Ishikawa (cell line): Measurements from ENCODE around the gene MUS81.

Experiments used
- CEBPB ChIP-seq: IDR thresholded peaks from 2 replicates; pipeline ENCODE4 v1.6.1; 2012
- CREB1 ChIP-seq: IDR thresholded peaks from 2 replicates; pipeline ENCODE4 v1.6.1; 2012; ENCODE audit warnings: low read depth
- EGR1 ChIP-seq: IDR thresholded peaks from 2 replicates; pipeline ENCODE4 v1.6.1; 2012
- EP300 ChIP-seq: IDR thresholded peaks from 2 replicates; pipeline ENCODE4 v1.6.1; 2012; ENCODE audit warnings: borderline replicate concordance
- FOXM1 ChIP-seq: IDR thresholded peaks from 2 replicates; pipeline ENCODE4 v1.6.1; 2012; ENCODE audit warnings: low read depth, borderline replicate concordance
- NFIC ChIP-seq: IDR thresholded peaks from 2 replicates; pipeline ENCODE4 v1.6.1; 2012
- RAD21 ChIP-seq: IDR thresholded peaks from 2 replicates; pipeline ENCODE4 v1.6.1; 2012; ENCODE audit warnings: low read depth
- REST ChIP-seq: IDR thresholded peaks from 2 replicates; pipeline ENCODE4 v1.6.1; 2012; ENCODE audit warnings: low read depth, mild to moderate bottlenecking
- TAF1 ChIP-seq: IDR thresholded peaks from 2 replicates; pipeline ENCODE4 v1.6.1; 2012; ENCODE audit warnings: low read depth, mild to moderate bottlenecking
- TCF12 ChIP-seq: IDR thresholded peaks from 2 replicates; pipeline ENCODE4 v1.6.1; 2012; ENCODE audit warnings: low read depth
- TEAD4 ChIP-seq: IDR thresholded peaks from 2 replicates; pipeline ENCODE4 v1.6.1; 2012
- YY1 ChIP-seq: IDR thresholded peaks from 2 replicates; pipeline ENCODE4 v1.6.1; 2012; ENCODE audit warnings: low read depth
- ZBTB7A ChIP-seq: IDR thresholded peaks from 2 replicates; pipeline ENCODE4 v1.6.1; 2012; ENCODE audit warnings: low read depth
- TF ChIP-seq, protein P1 (sequence below): IDR thresholded peaks from 2 replicates; pipeline ENCODE4 v1.6.1; 2012
- TF ChIP-seq, protein P2 (sequence below): IDR thresholded peaks from 2 replicates; pipeline ENCODE4 v1.6.1; 2012

Gene MUS81

GRCh38 chr11:65867284-65868071 lies 7.2 kb downstream of the MUS81 start:
- TF ChIP-seq YY1 (no peak), TCF12 (no peak), EGR1 (no peak), CEBPB (no peak), CREB1 (no peak), TAF1 (no peak), TEAD4 (no peak), ZBTB7A (no peak), RAD21 (no peak), FOXM1 (no peak), NFIC (no peak), EP300 (no peak), REST (no peak)
- TF ChIP-seq, protein P1, sequence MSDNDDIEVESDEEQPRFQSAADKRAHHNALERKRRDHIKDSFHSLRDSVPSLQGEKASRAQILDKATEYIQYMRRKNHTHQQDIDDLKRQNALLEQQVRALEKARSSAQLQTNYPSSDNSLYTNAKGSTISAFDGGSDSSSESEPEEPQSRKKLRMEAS, result no peak
- TF ChIP-seq, protein P2, sequence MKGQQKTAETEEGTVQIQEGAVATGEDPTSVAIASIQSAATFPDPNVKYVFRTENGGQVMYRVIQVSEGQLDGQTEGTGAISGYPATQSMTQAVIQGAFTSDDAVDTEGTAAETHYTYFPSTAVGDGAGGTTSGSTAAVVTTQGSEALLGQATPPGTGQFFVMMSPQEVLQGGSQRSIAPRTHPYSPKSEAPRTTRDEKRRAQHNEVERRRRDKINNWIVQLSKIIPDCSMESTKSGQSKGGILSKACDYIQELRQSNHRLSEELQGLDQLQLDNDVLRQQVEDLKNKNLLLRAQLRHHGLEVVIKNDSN, result no peak

DNA sequence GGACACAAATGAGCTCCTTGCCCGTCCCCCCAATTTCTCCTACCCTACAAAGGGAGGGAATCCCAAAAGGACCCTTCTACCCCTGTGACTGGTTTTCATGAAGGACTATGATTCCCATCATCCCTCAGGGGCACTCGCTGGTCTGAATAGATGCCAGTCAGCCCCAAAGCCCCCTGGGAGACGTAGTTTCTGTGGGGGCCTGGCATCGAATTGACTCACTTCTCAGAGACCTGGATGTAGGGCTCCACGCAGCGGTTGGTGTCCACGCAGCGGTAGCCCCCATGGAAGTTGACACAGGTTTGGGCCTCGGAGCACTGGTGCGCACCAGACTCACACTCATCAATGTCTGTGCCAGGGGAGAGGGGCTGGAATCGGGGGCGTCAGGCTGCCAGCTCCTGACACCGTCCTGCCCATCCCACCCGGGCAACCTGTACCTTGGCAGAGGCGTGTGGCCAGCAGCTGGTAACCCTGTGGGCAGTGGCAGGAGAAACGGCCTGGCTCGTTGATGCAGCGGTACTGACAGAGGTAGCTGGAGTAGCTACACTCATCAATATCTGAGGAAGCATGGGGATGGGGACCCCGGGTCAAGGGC lies 7.9 kb downstream of the MUS81 start:
- no peak for TF ChIP-seq CEBPB
- no peak for TF ChIP-seq ZBTB7A
- no peak for TF ChIP-seq TCF12
- TF ChIP-seq, protein P2, result no peak
- TF ChIP-seq EP300, result no peak
- TF ChIP-seq REST, result no peak
- TF ChIP-seq TEAD4, result no peak
- no peak for TF ChIP-seq YY1
- TF ChIP-seq, protein P1, result no peak
- no peak for TF ChIP-seq TAF1
- no peak for TF ChIP-seq NFIC
- no peak for TF ChIP-seq CREB1
- no peak for TF ChIP-seq FOXM1
- TF ChIP-seq RAD21, result no peak
- no peak for TF ChIP-seq EGR1

DNA sequence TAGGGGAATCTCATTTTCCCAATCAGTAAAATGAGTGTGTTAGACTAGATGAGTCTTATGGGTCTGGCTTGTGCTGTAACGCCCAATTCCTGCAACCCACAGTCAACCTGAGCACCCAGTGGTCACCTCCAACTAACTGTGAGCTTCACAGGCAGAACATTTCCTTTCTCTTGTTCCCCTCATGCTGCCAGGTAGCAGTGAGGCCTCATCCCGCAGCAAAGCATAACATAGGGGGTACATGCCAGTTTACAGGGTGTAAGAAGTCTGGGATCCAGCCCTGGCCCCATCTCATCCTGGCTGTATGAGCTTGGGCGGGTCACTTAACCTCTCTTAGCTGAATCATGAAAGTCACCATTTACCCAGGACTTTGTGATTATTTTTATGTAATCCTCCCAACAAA lies 8.7 kb downstream of the MUS81 start:
- TF ChIP-seq CEBPB, result no peak
- TF ChIP-seq, protein P1, result no peak

- TF ChIP-seq ZBTB7A, result no peak
- no peak for TF ChIP-seq TEAD4
- TF ChIP-seq TAF1, result no peak
- TF ChIP-seq EP300, result no peak
- no peak for TF ChIP-seq CREB1
- no peak for TF ChIP-seq FOXM1
- TF ChIP-seq YY1, result no peak
- TF ChIP-seq, protein P1, result no peak
Measured at GRCh38 chr11:65869643-65870306, 9.5 kb downstream of the MUS81 start.

DNA sequence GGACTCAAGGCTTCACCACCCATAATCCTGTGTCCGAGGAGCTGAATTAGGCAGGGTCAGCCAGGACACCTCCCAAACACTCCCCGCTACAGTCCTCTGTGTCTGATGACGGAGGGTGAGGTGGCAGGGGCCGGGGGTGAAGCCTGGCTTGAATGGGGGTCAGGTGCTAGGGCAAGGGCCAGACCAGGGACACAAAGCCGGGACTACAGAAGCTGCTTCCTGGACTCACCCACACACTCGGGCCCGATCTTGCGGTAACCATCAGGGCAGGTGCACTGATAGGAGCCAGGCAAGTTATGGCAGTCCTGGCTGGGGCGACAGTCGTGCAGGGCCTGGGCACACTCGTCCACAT lies 10.1 kb downstream of the MUS81 start:
- no peak for TF ChIP-seq FOXM1
- TF ChIP-seq EGR1, result no peak
- no peak for TF ChIP-seq TAF1
- no peak for TF ChIP-seq RAD21
- TF ChIP-seq, protein P1, result no peak
- TF ChIP-seq CEBPB, result no peak
- no peak for TF ChIP-seq TCF12
- TF ChIP-seq TEAD4, result no peak
- TF ChIP-seq YY1, result no peak
- TF ChIP-seq CREB1, result no peak
- TF ChIP-seq REST, result no peak
- TF ChIP-seq NFIC, result no peak
- TF ChIP-seq EP300, result no peak
- no peak for TF ChIP-seq ZBTB7A
